CD4-positive, alpha-beta memory T cell (primary cell): ENCODE measurements around the gene ALAS1. TPM values are rescaled to one million over a fixed set of nuclear protein-coding genes. Genes with fewer than 3 reads are reported as not detected.
A peak's percentile ranks its signal among the peaks of the same experiment; 100 is the strongest.

Experiments
- CTCF ChIA-PET: fragments of 350-600 bp; sonication (Branson Sonifier 250); formaldehyde crosslinking; loops from one replicate; lab custom pipeline; 2021; ENCODE audit warnings: inconsistent platforms; ENCODE audit not compliant: partially characterized antibody; lab: Charles Lee
- POLR2A ChIA-PET: fragments of 350-600 bp; sonication (Branson Sonifier 250); formaldehyde crosslinking; loops from one replicate; lab custom pipeline; 2021; ENCODE audit not compliant: partially characterized antibody; lab: Charles Lee
- DNase-seq, 5 donors: peaks; one replicate each; pipeline versions ENCODE4 v3.0.0 to v3.0.0-alpha.2; 2020 to 2022; ENCODE audit warnings: mixed read lengths in 1 of 5
- H3K27ac ChIP-seq: one replicate; pipeline ENCODE4 v1.7.0; 2013; ENCODE audit warnings: low read depth, low read length
- H3K27me3 ChIP-seq: 2 replicates; pipeline ENCODE4 v1.7.0; 2013; ENCODE audit warnings: mild to moderate bottlenecking, low read length, moderate library complexity; ENCODE audit not compliant: insufficient read depth
- H3K36me3 ChIP-seq: 2 replicates; pipeline ENCODE4 v1.7.0; 2013; ENCODE audit warnings: mild to moderate bottlenecking, low read length, moderate library complexity; ENCODE audit not compliant: insufficient read depth
- H3K4me1 ChIP-seq: 2 replicates; pipeline ENCODE4 v1.7.0; 2013; ENCODE audit warnings: mild to moderate bottlenecking, low read length, moderate library complexity; ENCODE audit not compliant: insufficient read depth
- H3K4me3 ChIP-seq, 2 donors: one replicate each; pipeline ENCODE4 v1.7.0; 2013; ENCODE audit warnings: low read length in 2 of 2, mild to moderate bottlenecking in 1 of 2
- H3K9me3 ChIP-seq, 2 donors: one replicate each; pipeline ENCODE4 v1.7.0; 2013; ENCODE audit warnings: low read length in 2 of 2, control low read depth in 1 of 2; ENCODE audit not compliant: control insufficient read depth in 1 of 2
- H3K27ac Mint-ChIP-seq, 7 donors: one replicate each; pipeline ENCODE4 v1.8.0; 2020 to 2021; ENCODE audit warnings: mixed read lengths in 7 of 7, mild to moderate bottlenecking in 6 of 7, inconsistent platforms in 3 of 7, moderate library complexity in 3 of 7
- H3K27me3 Mint-ChIP-seq, 2 donors: one replicate each; pipeline ENCODE4 v1.8.0; 2020 to 2021; ENCODE audit warnings: mixed read lengths in 2 of 2
- H3K36me3 Mint-ChIP-seq, 2 donors: one replicate each; pipeline ENCODE4 v1.8.0; 2020 to 2021; ENCODE audit warnings: mixed read lengths in 2 of 2, inconsistent platforms in 1 of 2, mild to moderate bottlenecking in 1 of 2
- H3K4me1 Mint-ChIP-seq, 4 donors: one replicate each; pipeline ENCODE4 v1.8.0; 2020 to 2021; ENCODE audit warnings: mixed read lengths in 4 of 4, mild to moderate bottlenecking in 1 of 4
- H3K4me3 Mint-ChIP-seq, 8 donors: one replicate each; pipeline ENCODE4 v1.8.0; 2020 to 2021; ENCODE audit warnings: mixed read lengths in 8 of 8, mild to moderate bottlenecking in 7 of 8, moderate library complexity in 6 of 8, inconsistent platforms in 3 of 8
- H3K9me3 Mint-ChIP-seq, 8 donors: one replicate each; pipeline ENCODE4 v1.8.0; 2020 to 2021; ENCODE audit warnings: mixed read lengths in 8 of 8, mild to moderate bottlenecking in 5 of 8, inconsistent platforms in 3 of 8, moderate library complexity in 1 of 8
- intact Hi-C: fragments of 100-400 bp; cut with micrococcal nuclease; formaldehyde crosslinking; loops from one replicate; pipeline ENCODE4 v1.15.1; 2023
- polyA plus RNA-seq, 2 donors: library from polyadenylated mRNA; unstranded; fragments of 300-500 nt; fragmentation: Illumina TruSeq; gene quantifications; one replicate each; pipeline ENCODE4 v1.2.3, GENCODE V29; 2021
- total RNA-seq, 2 experiments: library from RNA; stranded (reverse); gene quantifications; one replicate each; pipeline ENCODE4 v1.2.3, GENCODE V29; 2021

Gene ALAS1
- total and polyA plus RNA-seq, 4 experiments from 2014 or later, result 30.0 to 35.4 (median 32.5) TPM

DNA sequence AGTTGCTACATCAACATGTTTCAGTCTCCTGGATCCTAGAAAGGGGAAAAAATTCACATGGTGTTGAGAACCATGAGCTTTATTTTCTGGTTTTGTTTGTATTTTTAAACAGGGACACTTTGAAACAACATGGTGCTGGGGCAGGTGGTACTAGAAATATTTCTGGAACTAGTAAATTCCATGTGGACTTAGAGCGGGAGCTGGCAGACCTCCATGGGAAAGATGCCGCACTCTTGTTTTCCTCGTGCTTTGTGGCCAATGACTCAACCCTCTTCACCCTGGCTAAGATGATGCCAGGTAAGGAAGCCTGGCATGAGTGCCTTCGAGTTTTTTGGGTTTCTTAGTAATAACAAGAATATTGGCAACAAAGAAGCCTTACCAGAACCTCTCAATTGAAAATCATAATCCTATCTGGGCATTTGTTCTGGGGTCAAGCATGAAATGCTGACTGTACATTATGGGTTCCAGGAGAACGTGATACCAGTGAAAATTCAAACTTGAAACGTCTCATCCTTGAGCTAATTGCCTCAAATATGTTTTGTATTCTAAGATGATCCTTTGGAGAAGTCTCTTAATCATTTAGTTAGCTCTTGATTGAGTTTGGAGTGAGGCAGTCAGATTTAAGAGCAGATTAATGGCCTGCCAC lies 7.9 kb downstream of the ALAS1 start:
- peaks cover 72% of the 10 kb centered on the region for H3K36me3 ChIP-seq
- no peaks in the 10 kb centered on the region for H3K27me3 Mint-ChIP-seq
- no peaks in the 10 kb centered on the region for H3K9me3 Mint-ChIP-seq
- peak overlapping the region in 4 of 7 donors; percentile 11 to 46 (median 32) for H3K27ac Mint-ChIP-seq
- no peak overlapping the region for H3K27ac ChIP-seq
- intact Hi-C loops, result no loop called here
- CTCF ChIA-PET, result interaction anchor here (1.1 to 3.0 kb wide), 3 partner anchors 11 to 20 kb away, joined by 5 to 21 read pairs (median 8); partner anchors contain the start of gene TLR9
- peaks cover 77 to 94% of the 10 kb centered on the region in 2 donors for H3K36me3 Mint-ChIP-seq
- no peak for DNase-seq
- H3K27me3 ChIP-seq, result no peaks in the 10 kb centered on the region
- peaks cover 15 to 40% (median 24%) of the 10 kb centered on the region in 4 donors for H3K4me1 Mint-ChIP-seq
- POLR2A ChIA-PET, result no interaction called here
- no peak overlapping the region for H3K4me3 Mint-ChIP-seq
- H3K9me3 ChIP-seq, result no peaks in the 10 kb centered on the region
- peaks cover 16% of the 10 kb centered on the region for H3K4me1 ChIP-seq
- H3K4me3 ChIP-seq, result no peak overlapping the region

DNA sequence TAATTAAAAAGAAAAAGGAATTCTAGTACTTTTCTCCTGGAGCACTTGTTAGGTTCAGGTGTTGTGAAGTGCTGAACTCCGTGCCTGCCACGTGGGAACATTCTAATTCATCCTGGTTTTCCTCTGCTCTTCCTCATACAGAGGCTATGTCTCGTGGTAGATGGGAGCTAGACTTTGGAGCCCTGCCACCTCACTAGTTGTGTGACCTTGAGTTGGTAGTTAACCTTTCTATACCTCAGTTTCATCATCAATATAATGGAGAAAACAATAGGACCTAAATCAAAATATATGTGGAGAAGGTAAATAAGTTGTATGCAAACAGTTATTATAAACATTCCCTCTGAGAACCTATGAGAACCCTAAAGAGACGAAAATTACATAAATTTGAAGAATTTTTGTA lies 10.6 kb downstream of the ALAS1 start:
- POLR2A ChIA-PET, result interaction anchor here (1.3 to 1.4 kb wide), 2 partner anchors 9 kb away, joined by 4 read pairs; no protein-coding TSS in a partner anchor
- intact Hi-C loops, result no loop called here
- Mint-ChIP-seq H3K27ac (peak overlapping the region in 4 of 7 donors; percentile 11 to 62 (median 51)), H3K27me3 (no peaks in the 10 kb centered on the region), H3K4me3 (no peak overlapping the region), H3K36me3 (peaks cover 78 to 94% of the 10 kb centered on the region in 2 donors), H3K9me3 (no peaks in the 10 kb centered on the region), H3K4me1 (peaks cover 4 to 18% (median 10%) of the 10 kb centered on the region in 4 donors)
- CTCF ChIA-PET, result interaction anchor here (1.4 to 3.0 kb wide), 3 partner anchors 11 to 207 kb away, joined by 3 to 15 read pairs (median 4); no protein-coding TSS in a partner anchor
- Histone ChIP-seq H3K9me3 (no peaks in the 10 kb centered on the region), H3K4me1 (no peaks in the 10 kb centered on the region), H3K36me3 (peaks cover 86% of the 10 kb centered on the region), H3K27ac (no peak overlapping the region), H3K27me3 (no peaks in the 10 kb centered on the region), H3K4me3 (no peak overlapping the region)
- DNase-seq, result no peak

DNA sequence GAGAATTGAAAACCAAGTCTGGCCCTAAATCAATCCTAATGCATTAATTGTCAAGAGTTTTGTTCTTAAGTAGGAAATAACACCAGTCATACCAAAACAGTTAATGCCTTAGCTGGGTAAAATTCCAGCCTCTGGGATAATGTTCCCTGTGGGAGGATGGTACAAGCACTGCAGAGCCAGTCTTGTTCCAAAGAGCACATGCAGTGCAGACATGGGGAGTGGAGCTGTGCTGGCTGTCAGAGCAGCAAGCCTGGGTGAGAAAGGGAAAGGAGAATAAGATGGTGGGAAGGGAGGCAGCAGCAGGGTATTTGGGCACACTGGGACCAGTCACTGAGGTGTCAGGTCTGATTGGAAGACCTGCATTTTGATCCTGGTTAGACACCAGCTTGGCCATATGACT lies 12.1 kb downstream of the ALAS1 start:
- Mint-ChIP-seq H3K27ac (peak overlapping the region in 4 of 7 donors; percentile 0 to 74 (median 42)), H3K9me3 (no peaks in the 10 kb centered on the region), H3K27me3 (no peaks in the 10 kb centered on the region), H3K4me1 (peaks cover 11 to 23% (median 11%) of the 10 kb centered on the region in 4 donors), H3K4me3 (no peak overlapping the region), H3K36me3 (peaks cover 75 to 93% of the 10 kb centered on the region in 2 donors)
- intact Hi-C loops, result no loop called here
- no peak for DNase-seq
- CTCF ChIA-PET, result interaction anchor here (1.0 to 3.1 kb wide), 4 partner anchors 9 to 208 kb away, joined by 3 to 13 read pairs (median 6); no protein-coding TSS in a partner anchor
- Histone ChIP-seq H3K27me3 (no peaks in the 10 kb centered on the region), H3K27ac (no peak overlapping the region), H3K9me3 (no peaks in the 10 kb centered on the region), H3K4me3 (no peak overlapping the region), H3K4me1 (peaks cover 6% of the 10 kb centered on the region), H3K36me3 (peaks cover 83% of the 10 kb centered on the region)
- POLR2A ChIA-PET, result interaction anchor here (1.0 to 3.4 kb wide), 3 partner anchors 11 to 37 kb away, joined by 3 to 11 read pairs (median 4); no protein-coding TSS in a partner anchor

DNA sequence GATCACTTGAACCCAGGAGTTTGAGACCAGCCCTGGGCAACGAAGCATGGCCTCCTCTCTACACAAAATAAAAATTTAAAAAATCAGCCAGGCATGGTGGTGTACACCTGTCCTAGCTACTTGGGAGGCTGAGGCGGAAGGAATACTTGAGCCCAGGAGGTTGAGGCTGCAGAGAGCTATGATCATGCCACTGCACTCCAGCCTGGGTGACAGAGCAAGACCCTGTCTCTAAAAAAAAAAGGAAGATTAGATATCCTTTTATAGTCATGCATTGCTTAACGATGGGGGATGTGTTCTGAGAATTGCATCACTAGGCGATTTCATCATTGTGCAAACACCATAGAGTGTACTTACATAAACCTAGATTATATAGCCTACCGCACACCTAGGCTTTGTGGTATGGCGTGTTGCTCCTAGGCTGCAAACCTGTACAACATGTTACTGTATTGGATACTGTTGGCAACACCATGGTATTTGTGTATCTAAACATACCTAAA lies 12.6 kb downstream of the ALAS1 start:
- peaks cover 12% of the 10 kb centered on the region for H3K4me1 ChIP-seq

DNA sequence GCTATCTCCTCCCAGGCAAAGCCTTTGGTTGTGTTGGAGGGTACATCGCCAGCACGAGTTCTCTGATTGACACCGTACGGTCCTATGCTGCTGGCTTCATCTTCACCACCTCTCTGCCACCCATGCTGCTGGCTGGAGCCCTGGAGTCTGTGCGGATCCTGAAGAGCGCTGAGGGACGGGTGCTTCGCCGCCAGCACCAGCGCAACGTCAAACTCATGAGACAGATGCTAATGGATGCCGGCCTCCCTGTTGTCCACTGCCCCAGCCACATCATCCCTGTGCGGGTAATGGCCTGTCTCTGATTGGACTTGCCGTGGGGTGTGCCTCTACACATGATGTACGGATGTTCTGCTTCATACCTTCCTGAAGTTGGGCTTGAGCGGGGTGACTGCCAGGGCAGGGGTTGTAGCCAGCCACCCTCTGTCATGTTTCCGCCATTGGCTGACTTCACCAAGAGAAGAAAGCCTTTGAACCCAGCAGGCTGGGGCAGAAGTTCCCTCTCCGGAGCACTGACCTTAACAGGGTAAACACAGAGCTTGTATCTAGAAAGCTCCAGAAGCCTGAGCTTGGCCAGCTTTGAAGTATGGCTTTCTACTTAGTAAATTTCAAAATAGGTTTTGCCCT lies 13.4 kb downstream of the ALAS1 start:
- Histone ChIP-seq H3K4me3 (no peak overlapping the region), H3K27me3 (no peaks in the 10 kb centered on the region), H3K9me3 (no peaks in the 10 kb centered on the region), H3K27ac (no peak overlapping the region), H3K4me1 (peaks cover 20% of the 10 kb centered on the region), H3K36me3 (peaks cover 74% of the 10 kb centered on the region)
- no peaks in the 10 kb centered on the region for H3K27me3 Mint-ChIP-seq
- H3K4me3 Mint-ChIP-seq, result no peak overlapping the region
- peaks cover 69 to 87% of the 10 kb centered on the region in 2 donors for H3K36me3 Mint-ChIP-seq
- peak overlapping the region in 2 of 7 donors; percentile 27 to 48 for H3K27ac Mint-ChIP-seq
- intact Hi-C loops, result no loop called here
- peaks cover 13 to 33% (median 16%) of the 10 kb centered on the region in 4 donors for H3K4me1 Mint-ChIP-seq
- no peaks in the 10 kb centered on the region for H3K9me3 Mint-ChIP-seq
- ChIA-PET POLR2A (interaction anchor here (3.4 kb wide), 1 partner anchor 10 kb away, joined by 11 read pairs; no protein-coding TSS in a partner anchor), CTCF (interaction anchor here (1.4 to 3.1 kb wide), 3 partner anchors 9 to 127 kb away, joined by 3 to 13 read pairs (median 8); no protein-coding TSS in a partner anchor)
- no peak for DNase-seq

More for the DNA sequence above, 12.6 kb downstream of the ALAS1 start:
- DNase-seq, result no peak
- intact Hi-C loops, result no loop called here
- Mint-ChIP-seq H3K4me3 (no peak overlapping the region), H3K4me1 (peaks cover 14 to 28% (median 16%) of the 10 kb centered on the region in 4 donors), H3K27me3 (no peaks in the 10 kb centered on the region), H3K36me3 (peaks cover 75 to 93% of the 10 kb centered on the region in 2 donors), H3K9me3 (no peaks in the 10 kb centered on the region), H3K27ac (peak overlapping the region in 1 of 7 donors; percentile 27)
- Histone ChIP-seq H3K9me3 (no peaks in the 10 kb centered on the region), H3K4me3 (no peak overlapping the region), H3K36me3 (peaks cover 82% of the 10 kb centered on the region), H3K27me3 (no peaks in the 10 kb centered on the region), H3K27ac (no peak overlapping the region)
- POLR2A ChIA-PET, result interaction anchor here (1.0 to 3.4 kb wide), 2 partner anchors 10 to 36 kb away, joined by 3 to 11 read pairs; no protein-coding TSS in a partner anchor
- CTCF ChIA-PET, result interaction anchor here (1.0 to 3.1 kb wide), 3 partner anchors 10 to 128 kb away, joined by 3 to 13 read pairs (median 7); no protein-coding TSS in a partner anchor

DNA sequence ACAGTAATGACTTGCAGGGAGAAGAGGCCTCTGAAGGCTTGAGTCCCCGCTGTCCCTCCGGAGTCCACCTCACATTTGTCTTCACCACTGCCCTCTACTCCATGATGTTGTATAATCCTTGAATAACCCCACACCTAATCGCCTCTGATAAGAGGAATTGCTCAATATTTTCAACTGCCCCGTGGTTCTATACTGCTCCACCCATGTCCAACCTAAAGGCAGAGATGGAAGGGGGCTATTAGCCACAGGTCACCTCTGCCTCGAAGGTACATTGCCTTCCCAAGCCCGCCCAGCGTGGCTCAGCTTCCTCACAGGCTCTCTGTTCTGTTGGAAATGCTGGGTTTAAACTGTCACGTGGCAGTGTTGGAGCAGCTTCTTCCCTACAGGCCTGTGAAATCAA lies 15.0 kb downstream of the ALAS1 start:
- no peak for DNase-seq
- no peak overlapping the region for H3K4me3 ChIP-seq
- H3K27me3 ChIP-seq, result no peaks in the 10 kb centered on the region
- intact Hi-C loops, result no loop called here
- H3K27me3 Mint-ChIP-seq, result no peaks in the 10 kb centered on the region
- H3K9me3 ChIP-seq, result no peaks in the 10 kb centered on the region
- peaks cover 57 to 80% of the 10 kb centered on the region in 2 donors for H3K36me3 Mint-ChIP-seq
- peaks cover 36% of the 10 kb centered on the region for H3K4me1 ChIP-seq
- H3K9me3 Mint-ChIP-seq, result no peaks in the 10 kb centered on the region
- ChIA-PET CTCF (interaction anchor here (1.4 to 2.1 kb wide), 2 partner anchors 8 to 119 kb away, joined by 3 to 8 read pairs; no protein-coding TSS in a partner anchor), POLR2A (interaction anchor here (3.4 kb wide), 1 partner anchor 8 kb away, joined by 11 read pairs; no protein-coding TSS in a partner anchor)
- no peak overlapping the region for H3K4me3 Mint-ChIP-seq
- peaks cover 63% of the 10 kb centered on the region for H3K36me3 ChIP-seq
- H3K4me1 Mint-ChIP-seq, result peaks cover 24 to 42% (median 31%) of the 10 kb centered on the region in 4 donors
- H3K27ac Mint-ChIP-seq, result peak overlapping the region in 1 of 7 donors; percentile 51
- H3K27ac ChIP-seq, result no peak overlapping the region
